ENCODE results near the gene EIF4G3.
"Not testable (repeated sequence)": the region's sequence is repeated elsewhere in the genome, so short reads cannot be mapped to it uniquely, and the experiment has no call there.

Gene EIF4G3

DNA sequence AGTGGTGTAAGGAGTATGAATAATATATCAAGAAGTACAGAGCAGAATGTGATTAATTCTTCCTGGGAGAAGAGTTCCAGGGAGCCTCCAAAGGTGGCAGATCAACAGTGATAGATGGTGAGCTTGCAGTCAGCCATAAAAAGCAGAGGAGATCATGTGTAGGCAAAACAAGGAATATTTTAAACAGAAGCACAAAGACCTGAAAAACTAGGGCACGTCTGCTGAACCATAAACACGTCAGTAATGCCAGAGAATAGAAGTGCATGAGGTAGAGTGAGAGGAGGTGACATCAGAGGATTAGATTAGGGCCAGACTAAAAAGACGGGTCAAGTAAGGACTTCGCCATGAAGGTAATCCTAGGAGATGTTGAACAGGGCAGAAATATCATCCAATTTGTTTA is 151.8 kb downstream of the EIF4G3 start:
- DNase-seq: no peak
- in situ Hi-C loops (cut with HindIII; ENCODE audit: low pct_ligation_motif_present, low pct_unique_long_range_greater_than_20kb, low sequenced_read_pairs): no loop called here

DNA sequence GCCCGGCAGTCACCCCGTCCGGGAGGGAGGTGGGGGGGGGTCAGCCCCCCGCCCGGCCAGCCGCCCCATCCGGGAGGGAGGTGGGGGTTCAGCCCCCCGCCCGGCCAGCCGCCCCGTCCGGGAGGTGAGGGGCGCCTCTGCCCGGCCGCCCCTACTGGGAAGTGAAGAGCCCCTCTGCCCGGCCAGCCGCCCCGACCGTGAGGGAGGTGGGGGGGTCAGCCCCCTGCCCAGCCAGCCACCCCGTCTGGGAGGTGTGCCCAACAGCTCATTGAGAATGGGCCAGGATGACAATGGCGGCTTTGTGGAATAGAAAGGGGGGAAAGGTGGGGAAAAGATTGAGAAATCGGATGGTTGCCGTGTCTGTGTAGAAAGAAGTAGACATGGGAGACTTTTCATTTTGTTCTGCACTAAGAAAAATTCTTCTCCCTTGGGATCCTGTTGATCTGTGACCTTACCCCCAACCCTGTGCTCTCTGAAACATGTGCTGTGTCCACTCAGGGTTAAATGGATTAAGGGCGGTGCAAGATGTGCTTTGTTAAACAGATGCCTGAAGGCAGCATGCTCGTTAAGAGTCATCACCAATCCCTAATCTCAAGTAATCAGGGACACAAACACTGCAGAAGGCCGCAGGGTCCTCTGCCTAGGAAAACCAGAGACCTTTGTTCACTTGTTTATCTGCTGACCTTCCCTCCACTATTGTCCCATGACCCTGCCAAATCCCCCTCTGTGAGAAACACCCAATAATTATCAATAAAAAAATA is 152.4 kb downstream of the EIF4G3 start:
- in situ Hi-C loops (cut with HindIII; ENCODE audit: low pct_ligation_motif_present, low pct_unique_long_range_greater_than_20kb, low sequenced_read_pairs); DNase-seq: not testable (repeated sequence)

GRCh38 chr1:21022279-21023040 is 154.2 kb downstream of the EIF4G3 start:
- peak; percentile 94 for DNase-seq
- in situ Hi-C loops (cut with HindIII; ENCODE audit: low pct_ligation_motif_present, low pct_unique_long_range_greater_than_20kb, low sequenced_read_pairs): no loop called here

DNA sequence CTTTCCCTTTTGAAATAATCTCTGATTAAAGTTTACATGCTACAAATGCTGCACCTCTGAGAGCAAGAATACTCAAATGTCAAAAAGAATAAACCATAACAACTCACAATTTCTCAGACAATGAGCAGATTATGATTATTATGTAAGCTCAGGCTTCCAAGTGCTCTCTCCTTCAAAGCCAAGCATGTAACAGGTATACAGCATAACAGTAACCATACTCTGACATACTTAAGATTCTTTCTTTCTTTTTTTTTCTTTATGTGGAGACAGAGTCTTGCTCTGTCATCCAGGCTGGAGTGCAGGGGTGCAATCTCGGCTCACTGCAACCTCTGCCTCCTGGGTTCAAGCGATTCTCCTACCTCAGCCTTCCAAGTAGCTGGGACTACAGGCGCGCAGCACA is 155.4 kb downstream of the EIF4G3 start:
- DNase-seq: peak; percentile 9
- in situ Hi-C loops (cut with HindIII; ENCODE audit: low pct_ligation_motif_present, low pct_unique_long_range_greater_than_20kb, low sequenced_read_pairs): no loop called here

DNA sequence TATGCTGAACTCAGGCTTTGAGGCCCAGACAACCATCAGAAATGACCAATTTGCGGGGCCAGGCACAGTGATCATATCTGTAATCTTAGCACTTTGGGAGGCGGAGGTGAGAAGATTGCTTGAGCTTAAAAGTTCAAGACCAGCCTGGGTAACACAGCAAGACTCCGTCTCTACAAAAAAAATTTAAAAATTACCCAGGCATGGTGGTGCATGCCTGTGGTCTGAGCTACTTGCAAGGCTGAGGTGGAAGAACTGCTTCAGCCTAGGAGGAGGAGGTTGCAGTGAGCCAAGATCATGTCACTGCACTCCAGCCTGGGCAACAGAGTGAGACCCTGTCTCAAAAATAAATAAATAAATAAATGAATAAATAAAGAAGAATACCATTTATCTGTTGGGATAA is 156.5 kb downstream of the EIF4G3 start:
- in situ Hi-C loops (cut with HindIII; ENCODE audit: low pct_ligation_motif_present, low pct_unique_long_range_greater_than_20kb, low sequenced_read_pairs): no loop called here

GRCh38 chr1:21018673-21019072 is 158.0 kb downstream of the EIF4G3 start:
- no peak for DNase-seq
- in situ Hi-C loops (cut with HindIII; ENCODE audit: low pct_ligation_motif_present, low pct_unique_long_range_greater_than_20kb, low sequenced_read_pairs): no loop called here

More for the DNA sequence above, 156.5 kb downstream of the EIF4G3 start:
- DNase-seq: peak; percentile 19

DNA sequence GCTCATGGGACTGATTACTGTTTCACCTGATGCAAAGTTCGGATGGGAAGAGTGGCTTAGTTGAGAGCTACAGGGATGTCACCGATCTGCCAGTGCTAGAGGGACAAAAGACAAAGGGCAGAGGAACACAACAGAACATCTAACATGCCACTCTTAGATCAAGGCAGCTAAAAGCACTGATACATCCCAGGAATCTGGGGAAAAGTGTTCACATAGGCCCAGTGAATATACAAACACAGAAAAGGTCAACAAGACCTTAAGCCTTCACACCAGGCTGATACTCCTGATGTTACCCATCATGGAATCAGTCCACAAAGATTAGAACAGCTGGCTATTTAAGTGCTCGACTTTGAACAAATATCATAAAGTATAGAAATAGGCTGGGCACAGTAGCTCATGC is 163.2 kb downstream of the EIF4G3 start:
- in situ Hi-C loops (cut with HindIII; ENCODE audit: low pct_ligation_motif_present, low pct_unique_long_range_greater_than_20kb, low sequenced_read_pairs): no loop called here
- DNase-seq: no peak

DNA sequence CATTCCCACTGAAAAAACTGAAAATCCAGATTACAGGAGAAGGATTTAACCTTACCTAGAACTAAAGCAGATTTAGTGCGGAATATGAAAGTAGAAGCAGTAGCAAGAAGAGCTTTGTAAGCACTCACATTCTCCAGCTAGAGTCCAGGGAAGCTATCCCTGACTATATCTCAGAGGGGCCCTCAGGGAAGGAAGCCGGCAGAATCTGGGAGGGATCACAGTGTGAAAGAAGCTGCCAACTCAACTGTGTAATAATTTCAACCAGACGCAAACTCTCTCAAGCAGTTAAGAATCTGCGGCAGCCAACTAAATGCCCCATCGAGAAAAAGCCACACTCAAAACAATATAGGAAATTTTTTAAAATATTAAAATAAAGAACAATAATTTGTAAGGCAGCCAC is 163.8 kb downstream of the EIF4G3 start:
- in situ Hi-C loops (cut with HindIII; ENCODE audit: low pct_ligation_motif_present, low pct_unique_long_range_greater_than_20kb, low sequenced_read_pairs): no loop called here
- no peak for DNase-seq

GRCh38 chr1:21007876-21008275 is 168.8 kb downstream of the EIF4G3 start:
- no peak for DNase-seq
- in situ Hi-C loops (cut with HindIII; ENCODE audit: low pct_ligation_motif_present, low pct_unique_long_range_greater_than_20kb, low sequenced_read_pairs): no loop called here

- in situ Hi-C loops (cut with HindIII; ENCODE audit: low pct_ligation_motif_present, low pct_unique_long_range_greater_than_20kb, low sequenced_read_pairs): no loop called here
- no peak for DNase-seq
Observed at GRCh38 chr1:21005466-21006239, 171.0 kb downstream of the EIF4G3 start.

DNA sequence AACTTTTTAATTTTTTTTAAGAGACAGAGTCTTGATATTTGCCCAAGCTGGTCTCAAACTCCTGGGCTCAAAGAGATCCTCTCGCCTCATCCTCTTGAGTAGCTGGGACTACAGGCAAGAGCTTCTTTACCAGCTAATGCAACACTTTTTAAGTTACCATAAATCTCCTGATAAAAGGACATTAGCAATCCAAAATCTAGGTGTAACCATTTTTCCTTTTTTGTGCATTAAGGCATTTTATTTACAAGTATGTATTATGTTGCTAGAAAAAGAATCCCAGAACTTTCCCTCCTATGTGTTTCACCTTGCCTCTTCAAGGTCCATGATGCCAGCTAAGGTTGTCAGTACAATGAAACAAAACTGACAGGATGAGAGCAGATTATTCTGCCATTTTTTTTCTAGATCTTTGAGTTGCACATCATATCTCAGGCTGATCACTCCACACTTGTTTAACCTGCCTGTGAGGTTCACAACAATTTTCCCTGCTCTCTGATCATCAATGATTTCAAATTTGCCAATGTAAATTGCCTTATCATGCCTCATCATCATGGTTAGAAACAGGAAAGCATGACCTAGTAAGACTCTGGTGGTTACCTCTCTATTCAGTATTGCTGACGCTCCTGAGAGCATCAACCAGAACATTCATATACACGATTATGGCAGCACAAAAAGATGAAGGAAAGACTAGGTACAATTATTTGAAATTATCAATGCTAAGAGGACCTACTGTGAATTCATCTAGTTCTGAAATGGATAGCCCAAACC is 173.2 kb downstream of the EIF4G3 start:
- in situ Hi-C loops (cut with HindIII; ENCODE audit: low pct_ligation_motif_present, low pct_unique_long_range_greater_than_20kb, low sequenced_read_pairs): no loop called here
- DNase-seq: no peak

- in situ Hi-C loops (cut with HindIII; ENCODE audit: low pct_ligation_motif_present, low pct_unique_long_range_greater_than_20kb, low sequenced_read_pairs): no loop called here
- no peak for DNase-seq
Observed at GRCh38 chr1:21001042-21001441, 175.7 kb downstream of the EIF4G3 start.

- no peak for DNase-seq
- in situ Hi-C loops (cut with HindIII; ENCODE audit: low pct_ligation_motif_present, low pct_unique_long_range_greater_than_20kb, low sequenced_read_pairs): no loop called here
Observed at GRCh38 chr1:21000245-21000594, 176.5 kb downstream of the EIF4G3 start.

- DNase-seq: no peak
- in situ Hi-C loops (cut with HindIII; ENCODE audit: low pct_ligation_motif_present, low pct_unique_long_range_greater_than_20kb, low sequenced_read_pairs): no loop called here
Observed at GRCh38 chr1:20999525-21000244, 177.0 kb downstream of the EIF4G3 start.

GRCh38 chr1:20998826-20999225 is 177.9 kb downstream of the EIF4G3 start:
- DNase-seq: no peak
- in situ Hi-C loops (cut with HindIII; ENCODE audit: low pct_ligation_motif_present, low pct_unique_long_range_greater_than_20kb, low sequenced_read_pairs): no loop called here

DNA sequence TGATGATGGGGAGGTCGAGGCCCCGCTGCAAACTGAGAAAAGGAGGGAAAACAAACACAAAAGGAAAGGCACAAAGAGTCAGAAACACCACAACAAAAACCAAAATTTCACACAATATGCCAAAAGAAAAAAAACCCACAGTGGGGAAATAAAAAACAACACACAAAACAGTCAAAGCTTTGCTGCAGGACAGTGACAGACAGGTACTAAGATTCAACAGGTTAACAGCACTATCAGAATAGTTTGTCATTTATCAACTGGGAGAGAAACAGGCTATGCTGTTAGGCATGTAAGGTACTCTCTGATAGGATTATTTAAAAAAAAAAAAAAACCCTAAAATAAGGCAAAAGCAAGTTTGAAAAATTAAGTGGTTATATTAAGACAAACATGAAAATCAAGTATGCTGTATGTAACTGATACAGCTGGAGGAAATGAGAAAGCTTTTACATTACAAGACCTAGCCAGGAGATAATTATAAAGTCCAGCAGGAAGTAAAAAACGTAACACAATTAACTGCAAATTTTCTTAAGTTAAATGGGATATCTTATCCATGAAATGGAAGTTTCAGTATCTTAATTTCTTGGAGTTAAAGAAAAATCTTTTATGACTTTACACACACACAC is 179.0 kb downstream of the EIF4G3 start:
- in situ Hi-C loops (cut with HindIII; ENCODE audit: low pct_ligation_motif_present, low pct_unique_long_range_greater_than_20kb, low sequenced_read_pairs): no loop called here

GRCh38 chr1:20996554-20996953 is 180.1 kb downstream of the EIF4G3 start:
- in situ Hi-C loops (cut with HindIII; ENCODE audit: low pct_ligation_motif_present, low pct_unique_long_range_greater_than_20kb, low sequenced_read_pairs): no loop called here
- DNase-seq: no peak

More for the DNA sequence above, 179.0 kb downstream of the EIF4G3 start:
- no peak for DNase-seq
